Tibial nerve (tissue), 3 donors: ENCODE measurements around the gene KLK5.

Experiments used
- POLR2A ChIP-seq, 2 donors: fragments of 450-650 bp; IDR thresholded peaks; one replicate each; pipeline ENCODE4 v1.6.1; 2017; ENCODE audit warnings: antibody characterized with exemption in 2 of 2, mild to moderate bottlenecking in 2 of 2, moderate library complexity in 2 of 2
- TF ChIP-seq, protein P1 (sequence below), 5 experiments: fragments of 200-600 bp in 3 of 5; fragments of 450-650 bp in 2 of 5; sonication (generic) in 3 of 5; IDR thresholded peaks; one replicate each; pipeline ENCODE4 v1.5.1; 2016 to 2019; ENCODE audit warnings: antibody characterized with exemption in 5 of 5, mild to moderate bottlenecking in 3 of 5, moderate library complexity in 2 of 5

DNA sequence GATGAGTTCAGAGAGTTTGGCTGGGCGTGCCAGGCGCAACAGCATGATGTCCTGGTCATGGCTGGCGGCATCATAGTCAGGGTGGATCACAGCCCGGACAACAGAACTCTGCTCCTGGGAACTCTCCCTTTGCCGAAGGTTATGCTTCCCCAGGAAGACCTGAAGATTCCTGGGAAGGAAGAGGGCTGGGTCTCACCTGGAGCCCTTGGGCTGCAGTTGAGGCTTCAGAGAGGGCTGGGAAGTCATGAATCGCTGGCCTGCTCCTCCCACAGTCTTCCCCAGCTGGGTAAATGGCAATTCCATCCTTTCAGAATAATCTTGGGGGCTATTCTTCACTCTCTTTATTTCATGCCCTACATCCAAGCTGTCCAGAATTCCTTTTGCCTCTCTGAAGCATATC is 10.5 kb upstream of the KLK5 start:
- TF ChIP-seq, protein P1, sequence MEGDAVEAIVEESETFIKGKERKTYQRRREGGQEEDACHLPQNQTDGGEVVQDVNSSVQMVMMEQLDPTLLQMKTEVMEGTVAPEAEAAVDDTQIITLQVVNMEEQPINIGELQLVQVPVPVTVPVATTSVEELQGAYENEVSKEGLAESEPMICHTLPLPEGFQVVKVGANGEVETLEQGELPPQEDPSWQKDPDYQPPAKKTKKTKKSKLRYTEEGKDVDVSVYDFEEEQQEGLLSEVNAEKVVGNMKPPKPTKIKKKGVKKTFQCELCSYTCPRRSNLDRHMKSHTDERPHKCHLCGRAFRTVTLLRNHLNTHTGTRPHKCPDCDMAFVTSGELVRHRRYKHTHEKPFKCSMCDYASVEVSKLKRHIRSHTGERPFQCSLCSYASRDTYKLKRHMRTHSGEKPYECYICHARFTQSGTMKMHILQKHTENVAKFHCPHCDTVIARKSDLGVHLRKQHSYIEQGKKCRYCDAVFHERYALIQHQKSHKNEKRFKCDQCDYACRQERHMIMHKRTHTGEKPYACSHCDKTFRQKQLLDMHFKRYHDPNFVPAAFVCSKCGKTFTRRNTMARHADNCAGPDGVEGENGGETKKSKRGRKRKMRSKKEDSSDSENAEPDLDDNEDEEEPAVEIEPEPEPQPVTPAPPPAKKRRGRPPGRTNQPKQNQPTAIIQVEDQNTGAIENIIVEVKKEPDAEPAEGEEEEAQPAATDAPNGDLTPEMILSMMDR (IDR thresholded peaks at IDR 0.05): no peak
- TF ChIP-seq POLR2A (IDR thresholded peaks at IDR 0.05): no peak
